CD4-positive, alpha-beta T cell treated with Interleukin-15 for 4 hours (primary cell): ENCODE data around the gene AVEN.
"Not testable (repeated sequence)": the region's sequence is repeated elsewhere in the genome, so short reads cannot be mapped to it uniquely, and the experiment has no call there.

Experiments used
- DNase-seq: peaks from one replicate; pipeline ENCODE4 v3.0.0-alpha.2; 2020; ENCODE audit warnings: low spot score

The AVEN gene

GRCh38 chr15:33846862-33847261 is 192.1 kb downstream of the AVEN start:
- no peak for DNase-seq

GRCh38 chr15:33846142-33846541 is 192.9 kb downstream of the AVEN start:
- no peak for DNase-seq

DNA sequence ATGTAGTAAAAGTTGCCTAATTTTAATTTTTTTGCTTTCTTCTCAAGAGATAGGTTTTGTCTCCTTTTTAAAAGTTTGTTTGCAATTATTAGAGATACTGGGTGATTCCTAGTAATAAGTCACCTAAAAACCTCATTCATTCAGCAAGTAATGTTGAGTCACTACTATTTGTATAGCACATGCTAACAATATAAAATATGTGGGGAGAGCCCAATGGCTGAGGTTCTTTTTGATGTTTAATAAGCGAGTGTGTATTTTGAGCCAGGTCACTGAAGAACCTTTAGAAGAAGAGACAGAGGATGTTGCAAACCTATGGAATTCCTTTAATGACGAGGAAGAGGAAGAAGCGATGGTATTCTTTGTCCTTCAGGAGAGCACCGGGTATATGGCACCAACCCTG is 194.4 kb downstream of the AVEN start:
- no peak for DNase-seq

- no peak for DNase-seq
These were observed 194.8 kb downstream of the AVEN start for GRCh38 chr15:33844186-33844585.

GRCh38 chr15:33840615-33841014 is 198.4 kb downstream of the AVEN start:
- DNase-seq: no peak

GRCh38 chr15:33839540-33839939 is 199.5 kb downstream of the AVEN start:
- DNase-seq: no peak

DNA sequence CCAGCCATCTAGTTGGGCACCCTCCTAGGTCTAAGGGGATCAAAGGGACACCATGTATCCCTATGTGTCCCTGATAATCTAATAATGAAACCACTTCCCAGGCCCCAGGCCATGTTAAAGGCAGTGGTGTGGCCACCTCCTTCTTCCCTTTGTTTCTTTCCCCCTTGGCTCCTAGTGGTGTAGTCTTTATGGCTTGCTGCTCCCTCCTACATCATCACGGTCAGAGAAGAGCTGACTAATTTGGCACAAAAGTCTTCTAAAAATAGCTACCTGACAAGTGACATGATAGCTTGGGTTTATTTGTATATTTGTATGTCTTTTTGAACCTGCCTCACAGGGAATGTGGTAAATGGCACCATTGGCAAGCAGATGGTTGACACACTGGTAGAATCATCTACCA is 201.7 kb downstream of the AVEN start:
- DNase-seq: no peak

GRCh38 chr15:33834892-33835743 is 203.9 kb downstream of the AVEN start:
- no peak for DNase-seq

GRCh38 chr15:33831646-33832045 is 207.4 kb downstream of the AVEN start:
- no peak for DNase-seq

DNA sequence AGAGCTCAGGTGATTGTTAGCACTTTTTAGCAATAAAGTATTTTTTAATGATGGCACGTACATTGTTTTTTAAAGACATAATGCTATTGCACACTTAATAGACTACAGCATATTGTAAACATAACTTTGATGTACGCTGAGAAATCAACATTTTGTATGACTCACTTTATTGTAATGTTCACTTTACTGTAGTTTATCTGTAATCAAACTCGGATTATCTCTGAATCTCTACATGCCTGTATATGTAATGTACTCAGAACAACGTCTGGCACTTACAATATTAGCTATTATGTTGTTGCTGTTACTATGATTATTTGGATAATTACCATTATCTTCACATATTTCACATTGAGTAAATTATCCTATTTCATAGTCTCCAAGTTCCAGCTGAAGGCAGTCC is 208.7 kb downstream of the AVEN start:
- no peak for DNase-seq

GRCh38 chr15:33826201-33826600 is 212.8 kb downstream of the AVEN start:
- DNase-seq: no peak

DNA sequence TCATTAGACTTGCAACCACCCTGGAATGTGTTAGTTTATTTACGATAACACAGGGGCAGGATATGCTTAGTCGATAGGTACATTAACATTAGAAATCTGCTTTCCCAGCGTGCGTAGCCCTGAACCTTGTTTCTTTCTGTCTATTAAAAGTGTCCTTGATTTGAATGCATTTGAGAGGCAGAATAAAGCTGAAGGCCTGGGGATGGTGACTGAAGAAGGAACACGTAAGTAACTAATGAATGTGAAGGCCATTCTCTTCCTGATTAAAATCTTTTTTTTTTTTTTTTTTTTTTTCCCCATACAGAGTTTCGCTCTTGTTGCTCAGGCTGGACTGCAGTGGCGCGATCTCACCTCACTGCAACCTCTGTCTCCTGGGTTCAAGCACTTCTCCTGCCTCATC is 213.6 kb downstream of the AVEN start:
- DNase-seq: no peak

DNA sequence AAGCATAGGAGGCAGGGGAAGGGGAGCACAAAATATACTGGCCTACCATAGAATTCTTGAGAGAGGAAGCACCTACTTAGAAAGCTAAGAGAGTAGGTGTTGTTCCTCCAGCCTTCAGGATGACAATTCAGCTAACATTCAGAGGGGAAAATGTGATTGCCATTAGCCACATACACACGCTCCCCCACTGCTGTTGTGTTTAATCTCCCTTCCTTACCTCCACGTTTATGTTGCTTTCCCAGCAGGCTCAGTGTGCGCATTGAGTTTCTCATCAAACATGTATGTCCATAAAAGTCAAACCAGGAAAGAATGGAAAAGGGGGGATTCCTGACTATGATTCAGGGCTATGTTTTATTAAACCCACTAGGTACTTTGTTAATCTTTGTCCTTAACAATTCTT is 215.9 kb downstream of the AVEN start:
- DNase-seq: no peak

- no peak for DNase-seq
These were observed 216.5 kb downstream of the AVEN start for GRCh38 chr15:33822479-33822878.

DNA sequence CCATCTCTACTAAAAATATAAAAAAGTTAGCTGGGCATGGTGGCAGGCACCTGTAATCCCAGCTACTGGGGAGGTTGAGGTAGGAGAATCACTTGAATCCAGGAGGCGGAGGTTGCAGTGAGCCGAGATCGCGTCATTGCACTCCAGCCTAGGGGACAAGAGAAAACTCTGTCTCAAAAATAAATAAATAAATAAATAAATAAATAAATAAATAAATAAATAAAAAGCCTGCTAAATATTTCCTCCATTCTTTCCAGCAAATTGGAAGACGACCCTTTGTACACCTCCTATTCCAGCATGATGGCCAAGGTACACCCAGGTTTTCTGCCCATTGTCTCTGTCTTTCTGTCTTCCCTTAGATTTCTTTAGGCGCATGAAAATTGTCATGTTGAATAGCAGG is 219.5 kb downstream of the AVEN start:
- DNase-seq: not testable (repeated sequence)
